HepG2 (cell line): ENCODE data around the gene NR5A2. TPM values are rescaled to one million over a fixed set of nuclear protein-coding genes. Genes with fewer than 3 reads are reported as not detected.

Experiments
- GATAD1 ChIP-seq: IDR thresholded peaks from 2 replicates; pipeline ENCODE4 v1.6.1; 2016; ENCODE audit warnings: missing genetic modification reagents, missing compliant biosample characterization
- HCFC1 ChIP-seq: fragments of 150-350 bp; IDR thresholded peaks from 2 replicates; pipeline ENCODE4 v1.6.1; 2014; ENCODE audit warnings: low read depth, low read length
- HMGA1 ChIP-seq: sonication (generic); formaldehyde crosslinking; conservative IDR thresholded peaks from 2 replicates; pipeline ENCODE4 v1.4.0; 2020; ENCODE audit warnings: missing genetic modification reagents
- HNRNPLL ChIP-seq: fragments of 200-400 bp; formaldehyde crosslinking; IDR thresholded peaks from 2 replicates; pipeline ENCODE4 v1.6.1; 2017; ENCODE audit warnings: mild to moderate bottlenecking, low read depth, low read length; ENCODE audit not compliant: poor library complexity, severe bottlenecking
- IKZF4 ChIP-seq: sonication (generic); formaldehyde crosslinking; IDR thresholded peaks from 2 replicates; pipeline ENCODE4 v1.5.1; 2020; ENCODE audit warnings: borderline replicate concordance, mild to moderate bottlenecking, low read depth, missing genetic modification reagents; ENCODE audit errors: not compliant biosample characterization
- MTF2 ChIP-seq: sonication (generic); formaldehyde crosslinking; IDR thresholded peaks from 2 replicates; pipeline ENCODE4 v1.5.0; 2020; ENCODE audit warnings: missing genetic modification reagents, borderline replicate concordance
- MYC ChIP-seq: sonication (generic); formaldehyde crosslinking; IDR thresholded peaks from 2 replicates; pipeline ENCODE4 v1.9.0; 2021; ENCODE audit warnings: missing genetic modification reagents, borderline replicate concordance
- RBFOX2 ChIP-seq: fragments of 200-400 bp; formaldehyde crosslinking; IDR thresholded peaks from 2 replicates; pipeline ENCODE4 v1.6.1; 2017; ENCODE audit warnings: low read depth, mild to moderate bottlenecking, low read length
- SIX4 ChIP-seq: sonication (generic); formaldehyde crosslinking; IDR thresholded peaks from 2 replicates; pipeline ENCODE4 v1.4.0; 2020; ENCODE audit warnings: missing genetic modification reagents
- TEF ChIP-seq: sonication (generic); formaldehyde crosslinking; IDR thresholded peaks from 2 replicates; pipeline ENCODE4 v1.5.0; 2020; ENCODE audit warnings: missing genetic modification reagents
- TOPORS ChIP-seq: sonication (generic); formaldehyde crosslinking; IDR thresholded peaks from 2 replicates; pipeline ENCODE4 v1.8.0; 2023; ENCODE audit warnings: mild to moderate bottlenecking, missing genetic modification reagents
- UBTF ChIP-seq: sonication (generic); formaldehyde crosslinking; IDR thresholded peaks from 2 replicates; pipeline ENCODE4 v1.4.0; 2020; ENCODE audit warnings: mild to moderate bottlenecking, missing genetic modification reagents
- XRCC5 ChIP-seq: fragments of 200-400 bp; formaldehyde crosslinking; optimal IDR thresholded peaks from 2 replicates; pipeline ENCODE3; 2017; ENCODE audit warnings: mild to moderate bottlenecking, low read length
- ZFP36L2 ChIP-seq: sonication (generic); formaldehyde crosslinking; IDR thresholded peaks from 2 replicates; pipeline ENCODE4 v1.4.0; 2020; ENCODE audit warnings: missing genetic modification reagents
- ZNF326 ChIP-seq: sonication (generic); formaldehyde crosslinking; IDR thresholded peaks from 2 replicates; pipeline ENCODE4 v1.4.0; 2020; ENCODE audit warnings: missing genetic modification reagents, borderline replicate concordance
- ZNF619 ChIP-seq: sonication (generic); formaldehyde crosslinking; IDR thresholded peaks from 2 replicates; pipeline ENCODE4 v1.4.0; 2020; ENCODE audit warnings: mild to moderate bottlenecking, missing genetic modification reagents
- ZNF646 ChIP-seq: sonication (generic); formaldehyde crosslinking; IDR thresholded peaks from 2 replicates; pipeline ENCODE4 v1.9.0; 2021; ENCODE audit warnings: mild to moderate bottlenecking, missing genetic modification reagents
- ZNF691 ChIP-seq: sonication (generic); formaldehyde crosslinking; IDR thresholded peaks from 2 replicates; pipeline ENCODE4 v1.4.0; 2020; ENCODE audit warnings: missing genetic modification reagents, low read depth, mild to moderate bottlenecking, borderline replicate concordance
- ZNF891 ChIP-seq: sonication (generic); formaldehyde crosslinking; IDR thresholded peaks from 2 replicates; pipeline ENCODE4 v1.5.0; 2020; ENCODE audit warnings: mild to moderate bottlenecking, missing genetic modification reagents
- polyA plus RNA-seq, 8 experiments: library from polyadenylated mRNA; depleted of rRNA in 3 of 8; stranded (reverse) in 7 of 8; unstranded in 1 of 8; fragments of >200 nt; fragmentation: Illumina TruSeq in 4 of 8; extraction: Trizol in 4 of 8; gene quantifications; 2 replicates each; pipeline versions ENCODE4 v1.2.1 to v1.2.3, GENCODE V29; 2011 to 2016; ENCODE audit warnings: low read depth in 4 of 8, missing spikeins in 1 of 8, mixed read lengths in 1 of 8; ENCODE audit not compliant: insufficient read depth in 1 of 8
- total RNA-seq, 5 experiments: library from RNA; depleted of rRNA; stranded (reverse); fragments of >200 nt; fragmentation: Illumina TruSeq; extraction: Trizol; gene quantifications; 2 replicates each; pipeline ENCODE4 v1.2.3, GENCODE V29; 2016; ENCODE audit warnings: low read depth in 1 of 5

NR5A2 gene
- total and polyA plus RNA-seq, 2 of the 13 experiments (the other 11 are each of a cell fraction or from before 2014, with no cell fraction given) = 0.24 to 2.8 TPM

- TF ChIP-seq ZNF326 (CRISPR knock-in tag) = no peak
- no peak for TF ChIP-seq ZNF646
- no peak for TF ChIP-seq ZFP36L2 (CRISPR knock-in tag)
- peak; percentile 61; the same call in 1 of the 2 replicates for TF ChIP-seq MTF2 (CRISPR knock-in tag)
- TF ChIP-seq HCFC1 = no peak
- TF ChIP-seq UBTF (CRISPR knock-in tag) = peak; percentile 73; the same call in 1 of the 2 replicates
- peak; percentile 50 for TF ChIP-seq RBFOX2
- no peak for TF ChIP-seq GATAD1
- no peak for TF ChIP-seq SIX4 (CRISPR knock-in tag)
- TF ChIP-seq TOPORS (CRISPR knock-in tag) = no peak
- TF ChIP-seq ZNF619 (CRISPR knock-in tag) = no peak
- TF ChIP-seq TEF (CRISPR knock-in tag) = no peak
- TF ChIP-seq HNRNPLL = peak; percentile 54
- no peak for TF ChIP-seq ZNF691 (CRISPR knock-in tag)
- no peak for TF ChIP-seq HMGA1
- TF ChIP-seq ZNF891 = peak; percentile 20; the same call in 1 of the 2 replicates
- peak; percentile 4 for TF ChIP-seq XRCC5
- TF ChIP-seq MYC = no peak
- TF ChIP-seq IKZF4 (CRISPR knock-in tag) = no peak
These were observed 11.7 kb downstream of the NR5A2 start (continued) for GRCh38 chr1:200038981-200039848.
